Endothelial cell of umbilical vein (primary cell): ENCODE measurements around the gene SCUBE3. TPM values are rescaled to one million over a fixed set of nuclear protein-coding genes. Genes with fewer than 3 reads are reported as not detected.

Experiments
- BruUV-seq: library from RNA; stranded (reverse); fragments of 400-500 nt; replicated peaks from 2 replicates; lab custom pipeline; 2021; lab: Mats Ljungman, UMichigan
- CTCF ChIA-PET: fragments of 300-600, 350-600 bp; sonication (Branson Sonifier 250); formaldehyde crosslinking; loops from one replicate; lab custom pipeline; 2021; ENCODE audit warnings: antibody characterized with exemption, inconsistent platforms; lab: Charles Lee
- POLR2A ChIA-PET: fragments of 300-600, 350-600 bp; sonication (Branson Sonifier 250); formaldehyde crosslinking; loops from one replicate; lab custom pipeline; 2021; ENCODE audit warnings: antibody characterized with exemption, inconsistent platforms; lab: Charles Lee
- DNase-seq: peaks from one replicate; pipeline ENCODE4 v3.0.0-alpha.2; 2011; ENCODE audit warnings: low read depth, low spot score
- FAIRE-seq: peaks from 2 replicates; lab custom pipeline; 2011; peaks lifted over from hg19 to GRCh38; lab: Jason Lieb, UNC
- H2AFZ ChIP-seq: 2 replicates; pipeline ENCODE4 v1.6.0; 2012; ENCODE audit warnings: low read depth, low read length, control low read depth, inconsistent platforms
- H3K27ac ChIP-seq: 2 replicates; pipeline ENCODE4 v1.5.1; 2011; ENCODE audit warnings: low read depth, mild to moderate bottlenecking, control low read depth, low read length, moderate library complexity; ENCODE audit not compliant: insufficient read depth
- H3K27me3 ChIP-seq, 2 experiments: 2 replicates each; pipeline versions ENCODE4 v1.6.0 to v1.6.1; 2011; ENCODE audit warnings: low read length in 2 of 2, mixed read lengths in 1 of 2; ENCODE audit not compliant: control insufficient read depth in 2 of 2, insufficient read depth in 2 of 2
- H3K36me3 ChIP-seq, 2 experiments: 2 replicates in 1 of 2; 3 replicates in 1 of 2; pipeline ENCODE4 v1.5.1; 2011; ENCODE audit warnings: low read length in 2 of 2, mild to moderate bottlenecking in 1 of 2, moderate library complexity in 1 of 2; ENCODE audit not compliant: control insufficient read depth in 2 of 2, insufficient read depth in 2 of 2; ENCODE audit errors: extremely low read depth in 1 of 2
- H3K4me1 ChIP-seq: 3 replicates; pipeline ENCODE4 v1.5.1; 2011; ENCODE audit warnings: mild to moderate bottlenecking, low read length; ENCODE audit not compliant: control insufficient read depth, insufficient read depth; ENCODE audit errors: extremely low read depth
- H3K4me2 ChIP-seq: 2 replicates; pipeline ENCODE4 v1.6.1; 2011; ENCODE audit warnings: low read length, control low read depth, mixed read lengths; ENCODE audit not compliant: insufficient read depth
- H3K4me3 ChIP-seq, 3 experiments: fragments of 200-600 bp in 1 of 3; sonication (generic), shearing (Covaris generic) in 1 of 3; replicated peaks in 1 of 3; 2 replicates each; pipeline ENCODE4 v1.5.1; 2011 to 2016; ENCODE audit warnings: control low read depth in 3 of 3, low read length in 3 of 3, mild to moderate bottlenecking in 2 of 3, inconsistent platforms in 1 of 3, low read depth in 1 of 3, moderate library complexity in 1 of 3; ENCODE audit not compliant: insufficient read depth in 1 of 3
- H3K79me2 ChIP-seq: 2 replicates; pipeline ENCODE4 v1.6.0; 2012; ENCODE audit warnings: low read length, inconsistent platforms; ENCODE audit not compliant: control insufficient read depth, insufficient read depth
- H3K9ac ChIP-seq: replicated peaks from 2 replicates; pipeline ENCODE3; 2011; ENCODE audit warnings: low read length, control low read depth; ENCODE audit not compliant: insufficient read depth; ENCODE audit errors: extremely low read depth
- H3K9me1 ChIP-seq: replicated peaks from 3 replicates; pipeline ENCODE4 v1.6.0; 2011; ENCODE audit warnings: mild to moderate bottlenecking, low read length; ENCODE audit not compliant: control insufficient read depth, insufficient read depth; ENCODE audit errors: extremely low read depth
- H3K9me3 ChIP-seq: replicated peaks from 2 replicates; pipeline ENCODE4 v1.5.1; 2012; ENCODE audit warnings: low read length, inconsistent platforms; ENCODE audit not compliant: control insufficient read depth, insufficient read depth
- H4K20me1 ChIP-seq: replicated peaks from 2 replicates; pipeline ENCODE3; 2011; ENCODE audit warnings: mild to moderate bottlenecking, low read length; ENCODE audit not compliant: control insufficient read depth, insufficient read depth; ENCODE audit errors: extremely low read depth
- CTCF ChIP-seq, 2 donors: IDR thresholded peaks; 1 replicate in 1 of 2; 2 replicates in 1 of 2; pipeline ENCODE4 v1.5.1; 2011; ENCODE audit warnings: low read length in 2 of 2, mild to moderate bottlenecking in 2 of 2, moderate library complexity in 2 of 2, control low read depth in 1 of 2, inconsistent platforms in 1 of 2, low read depth in 1 of 2; ENCODE audit not compliant: insufficient read depth in 1 of 2; ENCODE audit errors: extremely low read depth in 1 of 2
- EZH2 ChIP-seq: IDR thresholded peaks from 2 replicates; pipeline ENCODE4 v1.6.1; 2012; ENCODE audit warnings: borderline replicate concordance, low read depth, mild to moderate bottlenecking, moderate library complexity, low read length, inconsistent platforms; ENCODE audit not compliant: severe bottlenecking
- FOS ChIP-seq: IDR thresholded peaks from 2 replicates; pipeline ENCODE4 v1.6.1; 2011; ENCODE audit warnings: mild to moderate bottlenecking, low read length, moderate library complexity, borderline replicate concordance; ENCODE audit not compliant: insufficient read depth
- GATA2 ChIP-seq: IDR thresholded peaks from 2 replicates; pipeline ENCODE4 v1.7.0; 2011; ENCODE audit warnings: low read depth, mild to moderate bottlenecking, moderate library complexity, mixed read lengths, low read length; ENCODE audit not compliant: insufficient read length, insufficient read depth
- JUN ChIP-seq: IDR thresholded peaks from 2 replicates; pipeline ENCODE4 v1.6.1; 2011; ENCODE audit warnings: borderline replicate concordance, low read depth; ENCODE audit not compliant: insufficient read length, insufficient read depth
- MAX ChIP-seq: IDR thresholded peaks from 2 replicates; pipeline ENCODE4 v1.6.1; 2011; ENCODE audit not compliant: insufficient read depth, insufficient read length
- MYC ChIP-seq: IDR thresholded peaks from one replicate; pipeline ENCODE4 v1.6.1; 2011; ENCODE audit warnings: mild to moderate bottlenecking, low read depth, low read length
- POLR2A ChIP-seq: IDR thresholded peaks from 2 replicates; pipeline ENCODE4 v1.6.1; 2012; ENCODE audit warnings: low read depth, mild to moderate bottlenecking, control low read depth, low read length
- POLR2AphosphoS5 ChIP-seq: IDR thresholded peaks from 2 replicates; pipeline ENCODE4 v1.6.1; 2012; ENCODE audit warnings: low read depth, mild to moderate bottlenecking, control low read depth, low read length, moderate library complexity; ENCODE audit not compliant: insufficient read depth
- dilution Hi-C: fragments of 300-500 bp; cut with MboI; formaldehyde crosslinking; loops from one replicate; pipeline ENCODE4 v1.15.0; 2019; ENCODE audit warnings: low sequenced_read_pairs; ENCODE audit not compliant: extremely low pct_ligation_motif_present
- intact Hi-C: fragments of 100-400 bp; cut with micrococcal nuclease; formaldehyde crosslinking; loops from one replicate; pipeline ENCODE4 v1.10.0; 2022
- polyA plus RNA-seq, 4 experiments: library from polyadenylated mRNA; depleted of rRNA in 3 of 4; stranded (reverse) in 3 of 4; unstranded in 1 of 4; fragments of >200 nt; gene quantifications; 2 replicates each; pipeline versions ENCODE4 v1.2.1 to v1.2.3, GENCODE V29; 2011 to 2012; ENCODE audit warnings: missing spikeins in 1 of 4
- total RNA-seq: library from RNA; stranded (reverse); gene quantifications from 2 replicates; pipeline ENCODE4 v1.2.3, GENCODE V29; 2021

Gene SCUBE3
- total and polyA plus RNA-seq, 2 donors (not counting 3 experiments of a cell fraction or from before 2014, with no cell fraction given): 1.1 to 1.5 TPM

DNA sequence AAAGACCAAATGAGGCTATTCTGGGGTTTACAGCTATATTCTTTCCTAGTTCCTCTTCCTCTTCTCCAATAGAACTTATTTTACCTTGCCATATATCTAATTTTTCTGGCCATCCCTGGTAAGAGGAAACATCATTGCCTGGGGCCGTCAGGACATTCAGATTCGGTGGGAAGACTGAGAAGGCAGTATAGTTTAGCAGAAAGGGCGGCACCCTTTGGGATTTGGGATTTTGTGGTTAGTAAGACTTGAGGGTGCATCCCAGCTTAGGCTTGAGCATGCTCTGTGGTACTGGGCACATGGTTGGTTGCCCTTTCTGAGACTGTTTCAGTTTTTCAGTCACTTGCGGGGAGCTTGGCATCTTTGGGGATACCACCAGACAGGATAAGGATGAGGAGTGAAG is 21.1 kb downstream of the SCUBE3 start:
- no peak overlapping the region for H3K4me3 ChIP-seq
- H4K20me1 ChIP-seq: no peaks in the 10 kb centered on the region
- H2AFZ ChIP-seq: no peak overlapping the region
- no peak overlapping the region for H3K4me2 ChIP-seq
- TF ChIP-seq EZH2: no peak
- TF ChIP-seq POLR2A: no peak
- TF ChIP-seq GATA2: no peak
- no peak for TF ChIP-seq MAX
- TF ChIP-seq MYC: no peak
- TF ChIP-seq FOS: no peak
- no peak for TF ChIP-seq JUN
- TF ChIP-seq POLR2AphosphoS5: no peak
- TF ChIP-seq CTCF (IDR thresholded peaks at IDR 0.05; ENCODE audit: extremely low read depth in 1 of 2, insufficient read depth in 1 of 2, low read depth in 1 of 2, low read length in 2 of 2): no peak
- ChIA-PET CTCF (interaction anchor here (0.8 to 1.7 kb wide), 5 partner anchors 15 to 248 kb away, joined by 3 to 5 read pairs (median 3); no protein-coding TSS in a partner anchor), POLR2A (no interaction called here)
- dilution Hi-C loops: no loop called here
- DNase-seq (no peak), FAIRE-seq (no peak)
- no peaks in the 10 kb centered on the region for H3K27me3 ChIP-seq
- no peaks in the 10 kb centered on the region for H3K9me3 ChIP-seq
- no TSS peak for BruUV-seq
- H3K4me1 ChIP-seq: peaks cover 19% of the 10 kb centered on the region
- intact Hi-C loops: no loop called here
- no peaks in the 10 kb centered on the region for H3K9me1 ChIP-seq
- H3K36me3 ChIP-seq: no peaks in the 10 kb centered on the region
- no peak overlapping the region for H3K27ac ChIP-seq
- H3K9ac ChIP-seq: no peak overlapping the region
- no peaks in the 10 kb centered on the region for H3K79me2 ChIP-seq
